ENCODE data around the gene RTN4.

RTN4 gene

GRCh38 chr2:54975598-54976492 is 74.4 kb downstream of the RTN4 start:
- no peak overlapping the region for H3K4me3 ChIP-seq (ENCODE audit: low read depth, low read length)
- no peak for TF ChIP-seq CTCF (IDR thresholded peaks at IDR 0.05; ENCODE audit: low read depth, low read length)

GRCh38 chr2:54975175-54975574 is 75.1 kb downstream of the RTN4 start:
- no peak overlapping the region for H3K4me3 ChIP-seq (ENCODE audit: low read depth, low read length)
- TF ChIP-seq CTCF (IDR thresholded peaks at IDR 0.05; ENCODE audit: low read depth, low read length): no peak

- H3K4me3 ChIP-seq (ENCODE audit: low read depth, low read length): no peak overlapping the region
- TF ChIP-seq CTCF (IDR thresholded peaks at IDR 0.05; ENCODE audit: low read depth, low read length): no peak
Measured at GRCh38 chr2:54969940-54970338, 80.3 kb downstream of the RTN4 start.

GRCh38 chr2:54969295-54969939 is 80.8 kb downstream of the RTN4 start:
- TF ChIP-seq CTCF (IDR thresholded peaks at IDR 0.05; ENCODE audit: low read depth, low read length): no peak
- H3K4me3 ChIP-seq (ENCODE audit: low read depth, low read length): no peak overlapping the region

GRCh38 chr2:54968561-54969218 is 81.6 kb downstream of the RTN4 start:
- TF ChIP-seq CTCF (IDR thresholded peaks at IDR 0.05; ENCODE audit: low read depth, low read length): no peak
- no peak overlapping the region for H3K4me3 ChIP-seq (ENCODE audit: low read depth, low read length)

- H3K4me3 ChIP-seq (ENCODE audit: low read depth, low read length): no peak overlapping the region
- no peak for TF ChIP-seq CTCF (IDR thresholded peaks at IDR 0.05; ENCODE audit: low read depth, low read length)
Measured at GRCh38 chr2:54967759-54968365, 82.4 kb downstream of the RTN4 start.

Data from WI38 (cell line).